Panc1 (cell line): ENCODE data around the gene DNASE1L2. TPM values are rescaled to one million over a fixed set of nuclear protein-coding genes. Genes with fewer than 3 reads are reported as not detected.

Experiments
- ATAC-seq: fragments of 200-7000 bp; cut with Tn5 transposase; 2 replicates; pipeline ENCODE4 v1.9.1; 2020; ENCODE audit warnings: mild to moderate bottlenecking, moderate library complexity
- BruUV-seq: library from RNA; stranded (reverse); fragments of 400-500 nt; replicated peaks from 2 replicates; lab custom pipeline; 2021; lab: Mats Ljungman, UMichigan
- CTCF ChIA-PET: fragments of 300-600 bp; sonication (Branson Sonifier 250); formaldehyde crosslinking; loops from one replicate; lab custom pipeline; 2022; ENCODE audit warnings: antibody characterized with exemption; lab: Charles Lee
- POLR2A ChIA-PET: fragments of 300-600 bp; sonication (Branson Sonifier 250); formaldehyde crosslinking; loops from one replicate; lab custom pipeline; 2022; ENCODE audit warnings: antibody characterized with exemption; lab: Charles Lee
- DNase-seq: peaks from one replicate; pipeline ENCODE4 v3.0.0-alpha.2; 2010; ENCODE audit warnings: low read depth, low spot score
- H3K27ac ChIP-seq: 2 replicates; pipeline ENCODE4 v1.5.1; 2011; ENCODE audit warnings: mild to moderate bottlenecking, low read length, inconsistent platforms
- H3K27me3 ChIP-seq: fragments of 200-500 bp; sonication (Bioruptor generic); 2 replicates; pipeline ENCODE4 v1.6.0; 2014; ENCODE audit warnings: low read length, inconsistent platforms; ENCODE audit not compliant: control insufficient read depth, insufficient read depth
- H3K36me3 ChIP-seq: fragments of 200-500 bp; sonication (Bioruptor generic); 2 replicates; pipeline ENCODE4 v1.5.1; 2014; ENCODE audit warnings: inconsistent platforms, mild to moderate bottlenecking, low read length, moderate library complexity; ENCODE audit not compliant: control insufficient read depth, insufficient read depth
- H3K4me1 ChIP-seq: 2 replicates; pipeline ENCODE4 v1.5.1; 2011; ENCODE audit warnings: inconsistent platforms, mild to moderate bottlenecking, low read length, moderate library complexity; ENCODE audit not compliant: control insufficient read depth, insufficient read depth
- H3K4me3 ChIP-seq, 2 experiments: 2 replicates each; pipeline ENCODE4 v1.5.1; 2011 to 2012; ENCODE audit warnings: low read depth in 2 of 2, low read length in 2 of 2, mild to moderate bottlenecking in 2 of 2, inconsistent platforms in 1 of 2, moderate library complexity in 1 of 2
- H3K9me3 ChIP-seq: fragments of 200-500 bp; sonication (Bioruptor generic); 2 replicates; pipeline ENCODE4 v1.5.1; 2014; ENCODE audit warnings: low read depth, mild to moderate bottlenecking, inconsistent platforms, low read length, moderate library complexity; ENCODE audit not compliant: control insufficient read depth, insufficient read depth
- CTCF ChIP-seq: fragments of 450-650 bp; IDR thresholded peaks from 2 replicates; pipeline ENCODE4 v1.5.1; 2017; ENCODE audit warnings: mild to moderate bottlenecking
- POLR2AphosphoS5 ChIP-seq: IDR thresholded peaks from 2 replicates; pipeline ENCODE4 v1.6.1; 2012; ENCODE audit warnings: mild to moderate bottlenecking, low read depth, low read length, moderate library complexity
- REST ChIP-seq, 2 experiments: IDR thresholded peaks; 2 replicates each; pipeline ENCODE4 v1.6.1; 2011 to 2012; ENCODE audit warnings: low read depth in 2 of 2, control low read depth in 1 of 2, low read length in 1 of 2, mild to moderate bottlenecking in 1 of 2, moderate library complexity in 1 of 2; ENCODE audit not compliant: insufficient read depth in 1 of 2
- SIN3A ChIP-seq: IDR thresholded peaks from 2 replicates; pipeline ENCODE4 v1.6.1; 2012; ENCODE audit warnings: low read depth, mild to moderate bottlenecking, low read length, moderate library complexity, borderline replicate concordance; ENCODE audit not compliant: insufficient read depth
- TCF7L2 ChIP-seq: IDR thresholded peaks from 2 replicates; pipeline ENCODE4 v1.6.1; 2011; ENCODE audit warnings: mild to moderate bottlenecking, low read depth, low read length, inconsistent platforms
- in situ Hi-C: cut with HindIII; loops from 2 replicates; pipeline ENCODE4 v1.10.0; 2016; ENCODE audit warnings: low sequenced_read_pairs, low pct_unique_long_range_greater_than_20kb
- intact Hi-C: fragments of 100-400 bp; cut with micrococcal nuclease; formaldehyde crosslinking; loops from one replicate; pipeline ENCODE4 v1.10.0; 2022; ENCODE audit not compliant: unreplicated experiment
- total RNA-seq: library from RNA; stranded (reverse); gene quantifications from one replicate; pipeline ENCODE4 v1.2.1, GENCODE V29; 2021; ENCODE audit not compliant: unreplicated experiment

Gene DNASE1L2
- total RNA-seq, 1 experiment from 2014 or later, result 4.4 TPM

- BruUV-seq, result no TSS peak
- Histone ChIP-seq H3K27me3 (no peaks in the 10 kb centered on the region), H3K27ac (no peak overlapping the region), H3K9me3 (no peaks in the 10 kb centered on the region), H3K4me3 (no peak overlapping the region), H3K36me3 (no peaks in the 10 kb centered on the region), H3K4me1 (peaks cover 7% of the 10 kb centered on the region)
- intact Hi-C loops (no loop called here), in situ Hi-C loops (no loop called here)
- ATAC-seq (no peak), DNase-seq (no peak)
- TF ChIP-seq REST (IDR thresholded peaks at IDR 0.05; ENCODE audit: insufficient read depth in 1 of 2, low read depth in 2 of 2, low read length in 1 of 2) (no peak), SIN3A (no peak), CTCF (no peak), POLR2AphosphoS5 (no peak), TCF7L2 (no peak)
- ChIA-PET CTCF (no interaction called here), POLR2A (no interaction called here)
These were observed 37.7 kb downstream of the DNASE1L2 start for GRCh38 chr16:2273931-2274330.

- CTCF ChIA-PET, result no interaction called here
These were observed 39.5 kb downstream of the DNASE1L2 start for GRCh38 chr16:2275476-2276367.

More at GRCh38 chr16:2275476-2276367, 39.5 kb downstream of the DNASE1L2 start:
- BruUV-seq, result TSS peak; percentile 89
- POLR2A ChIA-PET, result no interaction called here
- Histone ChIP-seq H3K4me1 (no peaks in the 10 kb centered on the region), H3K27me3 (no peaks in the 10 kb centered on the region), H3K4me3 (no peak overlapping the region), H3K27ac (no peak overlapping the region), H3K36me3 (no peaks in the 10 kb centered on the region), H3K9me3 (no peaks in the 10 kb centered on the region)
- in situ Hi-C loops, result no loop called here
- no peak for ATAC-seq
- TF ChIP-seq REST (IDR thresholded peaks at IDR 0.05; ENCODE audit: insufficient read depth in 1 of 2, low read depth in 2 of 2, low read length in 1 of 2), result no peak
- TF ChIP-seq TCF7L2, result no peak
- no peak for TF ChIP-seq CTCF
- no peak for TF ChIP-seq SIN3A
- no peak for TF ChIP-seq POLR2AphosphoS5
- no peak for DNase-seq
- intact Hi-C loops, result no loop called here
